ENCODE results near the gene RUNX2. TPM values are rescaled to one million over a fixed set of nuclear protein-coding genes. Genes with fewer than 3 reads are reported as not detected.

RUNX2 gene
- total RNA-seq, 1 donor from 2014 or later: 26.1 TPM

Other genes starting within 250 kb of the RUNX2 start
- 11.7 and 12.4 TPM in 2 replicates for gene SUPT3H, start 49.6 kb downstream of the RUNX2 start, total RNA-seq